Gastrocnemius medialis (tissue), 4 donors: ENCODE measurements around the gene MYO19. TPM values are rescaled to one million over a fixed set of nuclear protein-coding genes. Genes with fewer than 3 reads are reported as not detected.

Source experiments
- ATAC-seq, 2 donors: fragments of 150-250 bp; one replicate each; pipeline ENCODE4 v1.9.1; 2016
- DNase-seq, 2 donors: peaks; one replicate each; pipeline ENCODE4 v3.0.0-alpha.2; 2019
- H3K27ac ChIP-seq, 4 donors: fragments of 200-600 bp; sonication (generic); 1 replicate in 1 of 4; 2 replicates in 3 of 4; pipeline ENCODE4 v1.5.1; 2016 to 2018; ENCODE audit warnings: mild to moderate bottlenecking in 2 of 4, moderate library complexity in 1 of 4
- H3K27me3 ChIP-seq, 3 donors: fragments of 200-600 bp; sonication (generic) in 2 of 3; 1 replicate in 1 of 3; 2 replicates in 2 of 3; pipeline versions ENCODE4 v1.5.1 to v1.6.0; 2016 to 2019; ENCODE audit warnings: mild to moderate bottlenecking in 1 of 3, moderate library complexity in 1 of 3
- H3K36me3 ChIP-seq, 2 donors: fragments of 200-600 bp; sonication (generic) in 1 of 2; one replicate each; pipeline ENCODE4 v1.5.1; 2017 to 2018
- H3K4me1 ChIP-seq, 2 donors: fragments of 200-600 bp; sonication (generic) in 1 of 2; one replicate each; pipeline ENCODE4 v1.5.1; 2016 to 2017; ENCODE audit warnings: mild to moderate bottlenecking in 2 of 2
- H3K4me3 ChIP-seq, 4 donors: fragments of 200-600 bp; sonication (generic) in 3 of 4; 1 replicate in 1 of 4; 2 replicates in 3 of 4; pipeline ENCODE4 v1.5.1; 2016 to 2019; ENCODE audit warnings: mild to moderate bottlenecking in 2 of 4
- H3K9me3 ChIP-seq, 3 donors: fragments of 200-600 bp; sonication (generic) in 2 of 3; 1 replicate in 1 of 3; 2 replicates in 2 of 3; pipeline ENCODE4 v1.5.1; 2016 to 2019
- POLR2A ChIP-seq, 2 donors: fragments of 450-650 bp; IDR thresholded peaks; one replicate each; pipeline ENCODE4 v1.6.1; 2017; ENCODE audit warnings: antibody characterized with exemption in 2 of 2, mild to moderate bottlenecking in 2 of 2, moderate library complexity in 2 of 2
- in situ Hi-C, 4 donors: fragments of 200-750 bp; cut with MboI; loops; one replicate each; pipeline versions ENCODE4 v1.15.0 to v1.8.0; 2017; ENCODE audit warnings: low sequenced_read_pairs in 4 of 4
- intact Hi-C: fragments of 100-400 bp; cut with DNase I; formaldehyde crosslinking; loops from one replicate; pipeline ENCODE4 v1.15.1; 2023; ENCODE audit warnings: low total_unique reads
- total RNA-seq, 4 donors: library from RNA; depleted of rRNA; stranded (reverse); fragments of >200 nt; gene quantifications; one replicate each; pipeline versions ENCODE4 v1.1.0 to v1.2.3, GENCODE V29; 2016
- TF ChIP-seq, protein P1 (sequence below), 5 experiments: fragments of 450-650 bp in 3 of 5; fragments of 200-600 bp in 2 of 5; sonication (generic) in 2 of 5; IDR thresholded peaks in 4 of 5; conservative IDR thresholded peaks in 1 of 5; 1 replicate in 4 of 5; 2 replicates in 1 of 5; pipeline ENCODE4 v1.5.1; 2016 to 2019; ENCODE audit warnings: antibody characterized with exemption in 5 of 5, mild to moderate bottlenecking in 3 of 5, moderate library complexity in 3 of 5

The MYO19 gene
- total RNA-seq, 4 donors from 2014 or later: 7.5 to 16.8 (median 13.2) TPM

GRCh38 chr17:36463916-36464764 is 70.5 kb downstream of the MYO19 start:
- ATAC-seq: no peak
- Histone ChIP-seq H3K36me3 (no peaks in the 10 kb centered on the region), H3K27me3 (peaks cover 29 to 45% (median 33%) of the 10 kb centered on the region in 3 donors), H3K4me1 (no peaks in the 10 kb centered on the region), H3K27ac (no peak overlapping the region), H3K9me3 (no peaks in the 10 kb centered on the region), H3K4me3 (no peak overlapping the region)
- intact Hi-C loops (no loop called here), in situ Hi-C loops (no loop called here)
- no peak for DNase-seq
- TF ChIP-seq, protein P1, sequence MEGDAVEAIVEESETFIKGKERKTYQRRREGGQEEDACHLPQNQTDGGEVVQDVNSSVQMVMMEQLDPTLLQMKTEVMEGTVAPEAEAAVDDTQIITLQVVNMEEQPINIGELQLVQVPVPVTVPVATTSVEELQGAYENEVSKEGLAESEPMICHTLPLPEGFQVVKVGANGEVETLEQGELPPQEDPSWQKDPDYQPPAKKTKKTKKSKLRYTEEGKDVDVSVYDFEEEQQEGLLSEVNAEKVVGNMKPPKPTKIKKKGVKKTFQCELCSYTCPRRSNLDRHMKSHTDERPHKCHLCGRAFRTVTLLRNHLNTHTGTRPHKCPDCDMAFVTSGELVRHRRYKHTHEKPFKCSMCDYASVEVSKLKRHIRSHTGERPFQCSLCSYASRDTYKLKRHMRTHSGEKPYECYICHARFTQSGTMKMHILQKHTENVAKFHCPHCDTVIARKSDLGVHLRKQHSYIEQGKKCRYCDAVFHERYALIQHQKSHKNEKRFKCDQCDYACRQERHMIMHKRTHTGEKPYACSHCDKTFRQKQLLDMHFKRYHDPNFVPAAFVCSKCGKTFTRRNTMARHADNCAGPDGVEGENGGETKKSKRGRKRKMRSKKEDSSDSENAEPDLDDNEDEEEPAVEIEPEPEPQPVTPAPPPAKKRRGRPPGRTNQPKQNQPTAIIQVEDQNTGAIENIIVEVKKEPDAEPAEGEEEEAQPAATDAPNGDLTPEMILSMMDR (IDR thresholded peaks at IDR 0.05 in 4 of 5, conservative IDR thresholded peaks at IDR 0.05 in 1 of 5): no peak
- TF ChIP-seq POLR2A (IDR thresholded peaks at IDR 0.05): no peak

GRCh38 chr17:36461330-36462110 is 73.1 kb downstream of the MYO19 start:
- Histone ChIP-seq H3K4me3 (no peak overlapping the region), H3K36me3 (no peaks in the 10 kb centered on the region), H3K9me3 (no peaks in the 10 kb centered on the region), H3K4me1 (no peaks in the 10 kb centered on the region), H3K27ac (no peak overlapping the region), H3K27me3 (peaks cover 22 to 44% (median 28%) of the 10 kb centered on the region in 3 donors)
- in situ Hi-C loops: no loop called here
- no peak for TF ChIP-seq POLR2A (IDR thresholded peaks at IDR 0.05)
- TF ChIP-seq, protein P1 (IDR thresholded peaks at IDR 0.05 in 4 of 5, conservative IDR thresholded peaks at IDR 0.05 in 1 of 5): no peak
- intact Hi-C loops: no loop called here
- ATAC-seq (no peak), DNase-seq (no peak)

GRCh38 chr17:36460265-36460937 is 74.3 kb downstream of the MYO19 start:
- Histone ChIP-seq H3K36me3 (no peaks in the 10 kb centered on the region), H3K4me3 (no peak overlapping the region), H3K27me3 (peaks cover 17 to 37% (median 26%) of the 10 kb centered on the region in 3 donors), H3K9me3 (no peaks in the 10 kb centered on the region), H3K27ac (no peak overlapping the region), H3K4me1 (no peaks in the 10 kb centered on the region)
- intact Hi-C loops (no loop called here), in situ Hi-C loops (no loop called here)
- ATAC-seq (no peak), DNase-seq (no peak)
- TF ChIP-seq POLR2A (IDR thresholded peaks at IDR 0.05): no peak
- TF ChIP-seq, protein P1 (IDR thresholded peaks at IDR 0.05 in 4 of 5, conservative IDR thresholded peaks at IDR 0.05 in 1 of 5): no peak

DNA sequence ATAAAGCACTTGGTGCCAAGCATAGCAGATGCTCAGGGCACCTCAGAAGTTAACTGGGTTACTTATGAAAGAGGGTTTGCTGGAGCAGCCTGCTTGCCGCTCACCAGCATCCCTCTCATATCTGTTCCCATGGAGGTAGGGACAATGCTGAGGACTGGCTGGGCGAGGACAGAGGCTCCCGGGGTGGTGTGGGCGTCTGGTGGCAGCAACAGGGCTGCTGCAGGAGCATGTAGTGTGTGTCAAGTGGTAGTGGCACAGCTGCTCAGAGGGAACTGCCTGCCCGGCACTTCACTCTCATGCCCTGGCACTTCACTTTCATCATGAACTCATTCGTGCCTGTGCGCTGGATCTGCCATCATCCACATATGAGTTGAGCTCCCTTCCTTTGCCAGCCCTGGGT is 75.1 kb downstream of the MYO19 start:
- TF ChIP-seq POLR2A (IDR thresholded peaks at IDR 0.05): no peak
- TF ChIP-seq, protein P1 (IDR thresholded peaks at IDR 0.05 in 4 of 5, conservative IDR thresholded peaks at IDR 0.05 in 1 of 5): no peak
- H3K27ac ChIP-seq: no peak overlapping the region
- H3K36me3 ChIP-seq: no peaks in the 10 kb centered on the region
- H3K4me1 ChIP-seq: no peaks in the 10 kb centered on the region
- in situ Hi-C loops (no loop called here), intact Hi-C loops (no loop called here)
- no peaks in the 10 kb centered on the region for H3K9me3 ChIP-seq
- DNase-seq: no peak
- peaks cover 9 to 29% (median 18%) of the 10 kb centered on the region in 3 donors for H3K27me3 ChIP-seq
- H3K4me3 ChIP-seq: no peak overlapping the region
- ATAC-seq: no peak
